SK-N-SH treated with all-trans-retinoic acid at 6 μM for 48 hours (cell line): ENCODE measurements around the gene ARHGAP18.

Experiments used
- ATAC-seq: fragments of 200-7000 bp; cut with Tn5 transposase; 3 replicates; pipeline ENCODE4 v1.9.1; 2020; ENCODE audit warnings: mild to moderate bottlenecking, moderate library complexity
- BACH2 ChIP-seq: fragments of 250-450 bp; sonication (Bioruptor Pico); IDR thresholded peaks from 2 replicates; pipeline ENCODE4 v1.9.0; 2021; ENCODE audit warnings: mild to moderate bottlenecking, borderline replicate concordance
- CSDC2 ChIP-seq: fragments of 250-450 bp; sonication (Bioruptor Pico); IDR thresholded peaks from 2 replicates; pipeline ENCODE4 v1.5.0; 2020; ENCODE audit warnings: mild to moderate bottlenecking, moderate library complexity
- ESRRG ChIP-seq: fragments of 250-450 bp; sonication (Bioruptor Pico); IDR thresholded peaks from 2 replicates; pipeline ENCODE4 v1.6.1; 2021; ENCODE audit warnings: mild to moderate bottlenecking
- GLIS3 ChIP-seq: fragments of 250-450 bp; sonication (Bioruptor Pico); IDR thresholded peaks from 2 replicates; pipeline ENCODE4 v1.5.0; 2020; ENCODE audit warnings: mild to moderate bottlenecking, moderate library complexity
- ISL1 ChIP-seq: fragments of 250-450 bp; sonication (Bioruptor Pico); IDR thresholded peaks from 2 replicates; pipeline ENCODE4 v2.1.2; 2022; ENCODE audit warnings: mild to moderate bottlenecking, moderate library complexity
- OSR1 ChIP-seq: fragments of 250-450 bp; sonication (Bioruptor Pico); IDR thresholded peaks from 2 replicates; pipeline ENCODE4 v1.8.0; 2022; ENCODE audit warnings: moderate library complexity, mild to moderate bottlenecking, inconsistent platforms
- PPARA ChIP-seq: fragments of 250-450 bp; sonication (Bioruptor Pico); IDR thresholded peaks from 2 replicates; pipeline ENCODE4 v1.5.0; 2020; ENCODE audit warnings: mild to moderate bottlenecking, borderline replicate concordance
- RARB ChIP-seq: fragments of 250-450 bp; sonication (Bioruptor Pico); IDR thresholded peaks from 2 replicates; pipeline ENCODE4 v1.8.0; 2021; ENCODE audit warnings: mild to moderate bottlenecking, moderate library complexity
- TCF4 ChIP-seq: fragments of 250-450 bp; sonication (Bioruptor Pico); IDR thresholded peaks from 2 replicates; pipeline ENCODE4 v1.8.0; 2021; ENCODE audit warnings: mild to moderate bottlenecking, moderate library complexity, borderline replicate concordance
- ZC3H10 ChIP-seq: fragments of 250-450 bp; sonication (Bioruptor Pico); IDR thresholded peaks from 2 replicates; pipeline ENCODE4 v1.5.1; 2021; ENCODE audit warnings: mild to moderate bottlenecking, moderate library complexity
- ZFP30 ChIP-seq: fragments of 450-650 bp; formaldehyde crosslinking; IDR thresholded peaks from 2 replicates; pipeline ENCODE4 v1.5.0; 2022; ENCODE audit warnings: mild to moderate bottlenecking, moderate library complexity
- ZNF565 ChIP-seq: fragments of 450-650 bp; formaldehyde crosslinking; conservative IDR thresholded peaks from 2 replicates; pipeline ENCODE4 v1.5.0; 2020; ENCODE audit warnings: low read depth, mild to moderate bottlenecking, moderate library complexity
- ZNF70 ChIP-seq: fragments of 450-650 bp; formaldehyde crosslinking; IDR thresholded peaks from 2 replicates; pipeline ENCODE4 v1.5.0; 2020; ENCODE audit warnings: mild to moderate bottlenecking, moderate library complexity
- TF ChIP-seq, protein P1 (sequence below): fragments of 250-450 bp; sonication (Bioruptor Pico); IDR thresholded peaks from 2 replicates; pipeline ENCODE4 v1.5.1; 2020; ENCODE audit warnings: low read depth, mild to moderate bottlenecking, moderate library complexity
- TF ChIP-seq, protein P2 (sequence below): fragments of 250-450 bp; sonication (Bioruptor Pico); IDR thresholded peaks from 2 replicates; pipeline ENCODE4 v1.5.0; 2020; ENCODE audit warnings: mild to moderate bottlenecking, moderate library complexity
- TF ChIP-seq, protein P3 (sequence below): fragments of 250-450 bp; sonication (Bioruptor Pico); IDR thresholded peaks from 2 replicates; pipeline ENCODE4 v1.8.0; 2020; ENCODE audit warnings: mild to moderate bottlenecking, moderate library complexity, borderline replicate concordance
- TF ChIP-seq, protein P4 (sequence below): fragments of 250-450 bp; sonication (Bioruptor Pico); IDR thresholded peaks from 2 replicates; pipeline ENCODE4 v1.5.1; 2021; ENCODE audit warnings: mild to moderate bottlenecking, moderate library complexity

ARHGAP18 gene

DNA sequence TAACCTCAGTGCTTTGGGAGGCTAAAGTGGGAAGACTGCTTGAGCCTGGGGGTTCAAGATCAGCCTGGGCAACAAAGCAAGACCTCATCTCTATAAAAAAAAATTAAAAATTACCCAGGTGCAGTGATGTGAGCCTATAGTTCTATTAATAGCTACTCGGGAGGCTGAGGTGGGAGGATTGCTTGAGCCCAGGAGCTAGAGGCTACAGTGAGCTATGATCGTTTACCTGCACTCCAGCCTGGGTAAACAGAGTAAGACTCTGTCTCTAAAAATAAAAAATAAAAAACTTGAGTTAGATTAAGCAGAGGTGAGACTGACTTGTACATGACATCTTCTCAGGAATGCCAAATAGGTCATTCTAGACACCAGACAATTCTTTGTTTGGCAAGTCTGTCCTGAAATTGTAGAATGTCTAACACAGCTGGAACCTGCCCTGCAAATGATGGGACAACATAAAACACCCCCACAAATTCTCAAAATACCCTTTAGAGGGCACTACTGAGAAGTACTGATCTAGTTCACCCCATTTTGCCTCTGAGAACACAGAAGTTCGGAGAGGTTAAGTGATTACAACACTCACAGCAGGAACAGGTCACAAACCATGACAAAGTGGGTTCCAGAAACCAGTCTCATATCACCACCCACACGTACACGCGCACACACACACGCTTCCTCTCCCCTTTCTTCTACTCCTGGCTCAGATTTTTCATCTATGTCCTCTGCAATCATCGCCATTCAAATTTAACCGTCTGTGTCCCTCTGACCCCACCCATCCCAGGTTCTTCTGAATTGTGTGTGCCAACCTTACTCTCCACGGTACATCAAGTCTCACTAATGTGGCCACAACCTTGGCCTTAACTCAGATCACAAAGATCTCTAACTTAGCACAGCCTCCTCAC lies 38.3 kb downstream of the ARHGAP18 start:
- TF ChIP-seq, protein P1, sequence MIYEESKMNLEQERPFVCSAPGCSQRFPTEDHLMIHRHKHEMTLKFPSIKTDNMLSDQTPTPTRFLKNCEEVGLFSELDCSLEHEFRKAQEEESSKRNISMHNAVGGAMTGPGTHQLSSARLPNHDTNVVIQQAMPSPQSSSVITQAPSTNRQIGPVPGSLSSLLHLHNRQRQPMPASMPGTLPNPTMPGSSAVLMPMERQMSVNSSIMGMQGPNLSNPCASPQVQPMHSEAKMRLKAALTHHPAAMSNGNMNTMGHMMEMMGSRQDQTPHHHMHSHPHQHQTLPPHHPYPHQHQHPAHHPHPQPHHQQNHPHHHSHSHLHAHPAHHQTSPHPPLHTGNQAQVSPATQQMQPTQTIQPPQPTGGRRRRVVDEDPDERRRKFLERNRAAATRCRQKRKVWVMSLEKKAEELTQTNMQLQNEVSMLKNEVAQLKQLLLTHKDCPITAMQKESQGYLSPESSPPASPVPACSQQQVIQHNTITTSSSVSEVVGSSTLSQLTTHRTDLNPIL (CRISPR knock-in tag) = no peak
- TF ChIP-seq RARB (CRISPR knock-in tag) = no peak
- TF ChIP-seq BACH2 (CRISPR knock-in tag) = no peak
- TF ChIP-seq, protein P2, sequence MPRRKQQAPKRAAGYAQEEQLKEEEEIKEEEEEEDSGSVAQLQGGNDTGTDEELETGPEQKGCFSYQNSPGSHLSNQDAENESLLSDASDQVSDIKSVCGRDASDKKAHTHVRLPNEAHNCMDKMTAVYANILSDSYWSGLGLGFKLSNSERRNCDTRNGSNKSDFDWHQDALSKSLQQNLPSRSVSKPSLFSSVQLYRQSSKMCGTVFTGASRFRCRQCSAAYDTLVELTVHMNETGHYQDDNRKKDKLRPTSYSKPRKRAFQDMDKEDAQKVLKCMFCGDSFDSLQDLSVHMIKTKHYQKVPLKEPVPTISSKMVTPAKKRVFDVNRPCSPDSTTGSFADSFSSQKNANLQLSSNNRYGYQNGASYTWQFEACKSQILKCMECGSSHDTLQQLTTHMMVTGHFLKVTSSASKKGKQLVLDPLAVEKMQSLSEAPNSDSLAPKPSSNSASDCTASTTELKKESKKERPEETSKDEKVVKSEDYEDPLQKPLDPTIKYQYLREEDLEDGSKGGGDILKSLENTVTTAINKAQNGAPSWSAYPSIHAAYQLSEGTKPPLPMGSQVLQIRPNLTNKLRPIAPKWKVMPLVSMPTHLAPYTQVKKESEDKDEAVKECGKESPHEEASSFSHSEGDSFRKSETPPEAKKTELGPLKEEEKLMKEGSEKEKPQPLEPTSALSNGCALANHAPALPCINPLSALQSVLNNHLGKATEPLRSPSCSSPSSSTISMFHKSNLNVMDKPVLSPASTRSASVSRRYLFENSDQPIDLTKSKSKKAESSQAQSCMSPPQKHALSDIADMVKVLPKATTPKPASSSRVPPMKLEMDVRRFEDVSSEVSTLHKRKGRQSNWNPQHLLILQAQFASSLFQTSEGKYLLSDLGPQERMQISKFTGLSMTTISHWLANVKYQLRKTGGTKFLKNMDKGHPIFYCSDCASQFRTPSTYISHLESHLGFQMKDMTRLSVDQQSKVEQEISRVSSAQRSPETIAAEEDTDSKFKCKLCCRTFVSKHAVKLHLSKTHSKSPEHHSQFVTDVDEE (CRISPR knock-in tag) = no peak
- TF ChIP-seq, protein P3, sequence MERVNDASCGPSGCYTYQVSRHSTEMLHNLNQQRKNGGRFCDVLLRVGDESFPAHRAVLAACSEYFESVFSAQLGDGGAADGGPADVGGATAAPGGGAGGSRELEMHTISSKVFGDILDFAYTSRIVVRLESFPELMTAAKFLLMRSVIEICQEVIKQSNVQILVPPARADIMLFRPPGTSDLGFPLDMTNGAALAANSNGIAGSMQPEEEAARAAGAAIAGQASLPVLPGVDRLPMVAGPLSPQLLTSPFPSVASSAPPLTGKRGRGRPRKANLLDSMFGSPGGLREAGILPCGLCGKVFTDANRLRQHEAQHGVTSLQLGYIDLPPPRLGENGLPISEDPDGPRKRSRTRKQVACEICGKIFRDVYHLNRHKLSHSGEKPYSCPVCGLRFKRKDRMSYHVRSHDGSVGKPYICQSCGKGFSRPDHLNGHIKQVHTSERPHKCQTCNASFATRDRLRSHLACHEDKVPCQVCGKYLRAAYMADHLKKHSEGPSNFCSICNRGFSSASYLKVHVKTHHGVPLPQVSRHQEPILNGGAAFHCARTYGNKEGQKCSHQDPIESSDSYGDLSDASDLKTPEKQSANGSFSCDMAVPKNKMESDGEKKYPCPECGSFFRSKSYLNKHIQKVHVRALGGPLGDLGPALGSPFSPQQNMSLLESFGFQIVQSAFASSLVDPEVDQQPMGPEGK (CRISPR knock-in tag) = no peak
- no peak for TF ChIP-seq GLIS3
- TF ChIP-seq ZNF70 (CRISPR knock-in tag) = no peak
- TF ChIP-seq TCF4 (CRISPR knock-in tag) = no peak
- no peak for TF ChIP-seq ESRRG
- TF ChIP-seq, protein P4, sequence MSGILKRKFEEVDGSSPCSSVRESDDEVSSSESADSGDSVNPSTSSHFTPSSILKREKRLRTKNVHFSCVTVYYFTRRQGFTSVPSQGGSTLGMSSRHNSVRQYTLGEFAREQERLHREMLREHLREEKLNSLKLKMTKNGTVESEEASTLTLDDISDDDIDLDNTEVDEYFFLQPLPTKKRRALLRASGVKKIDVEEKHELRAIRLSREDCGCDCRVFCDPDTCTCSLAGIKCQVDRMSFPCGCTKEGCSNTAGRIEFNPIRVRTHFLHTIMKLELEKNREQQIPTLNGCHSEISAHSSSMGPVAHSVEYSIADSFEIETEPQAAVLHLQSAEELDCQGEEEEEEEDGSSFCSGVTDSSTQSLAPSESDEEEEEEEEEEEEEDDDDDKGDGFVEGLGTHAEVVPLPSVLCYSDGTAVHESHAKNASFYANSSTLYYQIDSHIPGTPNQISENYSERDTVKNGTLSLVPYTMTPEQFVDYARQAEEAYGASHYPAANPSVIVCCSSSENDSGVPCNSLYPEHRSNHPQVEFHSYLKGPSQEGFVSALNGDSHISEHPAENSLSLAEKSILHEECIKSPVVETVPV = no peak
- TF ChIP-seq CSDC2 (CRISPR knock-in tag) = no peak
- no peak for TF ChIP-seq ZC3H10 (CRISPR knock-in tag)
- no peak for TF ChIP-seq ZFP30
- TF ChIP-seq OSR1 = no peak
- TF ChIP-seq, all 23 proteins: peak for 0
- peak; percentile 9; the same call in 1 of the 3 replicates for ATAC-seq

DNA sequence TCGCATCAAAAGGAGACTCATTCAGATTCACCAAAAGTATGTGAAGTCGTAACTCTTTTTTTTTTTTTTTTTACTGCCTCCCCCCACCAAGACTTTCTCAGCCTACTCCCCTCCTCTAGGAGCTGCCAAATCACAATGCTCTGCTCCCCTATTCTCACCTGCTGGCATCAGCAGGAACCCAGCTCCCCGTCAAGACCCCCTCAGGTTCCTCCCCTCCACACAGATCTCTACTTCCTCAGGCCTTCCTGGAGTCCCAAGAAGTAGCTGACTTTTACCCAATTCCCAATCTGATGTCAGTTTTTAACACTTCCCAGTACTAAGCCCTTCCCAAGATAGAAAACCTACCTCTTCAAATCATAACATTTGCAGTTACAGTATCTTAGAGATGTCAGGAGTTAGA lies 39.3 kb downstream of the ARHGAP18 start:
- ATAC-seq = no peak
- TF ChIP-seq ZC3H10 (CRISPR knock-in tag) (no peak), ZNF70 (CRISPR knock-in tag) (no peak), ESRRG (no peak), OSR1 (no peak), PPARA (CRISPR knock-in tag) (no peak)
- TF ChIP-seq, protein P1 (CRISPR knock-in tag) = no peak
- TF ChIP-seq, protein P2 (CRISPR knock-in tag) = no peak
- TF ChIP-seq, all 23 proteins: peak for 0

DNA sequence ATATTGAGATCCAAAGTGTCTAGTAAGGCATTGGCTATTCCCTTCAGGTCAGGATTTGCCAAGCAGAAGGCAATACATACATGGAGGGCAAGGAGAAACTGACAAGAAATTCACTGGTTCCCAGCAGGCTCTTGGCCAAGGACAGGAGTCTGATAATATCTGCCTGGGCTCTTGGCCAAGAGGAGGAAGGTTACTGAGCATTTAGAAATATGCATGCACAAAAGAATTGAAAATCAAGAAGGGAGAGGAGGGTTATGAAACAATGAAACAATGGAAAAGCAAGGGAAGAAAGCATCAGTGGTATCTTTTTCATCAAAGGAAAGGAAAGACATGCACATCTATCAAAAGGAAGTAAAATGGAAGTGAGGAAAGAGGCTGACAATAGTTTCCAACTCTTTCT lies 42.4 kb downstream of the ARHGAP18 start:
- peak; percentile 70 for ATAC-seq
- TF ChIP-seq ISL1 (CRISPR knock-in tag) = peak; percentile 42; the same call in 1 of the 2 replicates
- no peak for TF ChIP-seq ZNF565 (CRISPR knock-in tag)
- no peak for TF ChIP-seq OSR1
